Muscle layer of colon (tissue), 2 donors: ENCODE data around the gene GNAQ.

Experiments
- H3K27ac ChIP-seq: one replicate; pipeline ENCODE4 v1.7.0; 2013; ENCODE audit warnings: low read depth, mild to moderate bottlenecking, low read length, moderate library complexity
- H3K27me3 ChIP-seq, 2 donors: one replicate each; pipeline ENCODE4 v1.7.0; 2013; ENCODE audit warnings: low read length in 2 of 2, mild to moderate bottlenecking in 2 of 2; ENCODE audit not compliant: insufficient read depth in 2 of 2, control insufficient read depth in 1 of 2
- H3K36me3 ChIP-seq: one replicate; pipeline ENCODE4 v1.7.0; 2013; ENCODE audit warnings: mild to moderate bottlenecking, low read length; ENCODE audit not compliant: insufficient read depth
- H3K4me1 ChIP-seq: one replicate; pipeline ENCODE4 v1.7.0; 2013; ENCODE audit warnings: mild to moderate bottlenecking, low read length; ENCODE audit not compliant: insufficient read depth
- H3K4me3 ChIP-seq, 2 donors: one replicate each; pipeline ENCODE4 v1.7.0; 2013; ENCODE audit warnings: low read length in 2 of 2, low read depth in 1 of 2, mild to moderate bottlenecking in 1 of 2, moderate library complexity in 1 of 2
- H3K9ac ChIP-seq: one replicate; pipeline ENCODE4 v1.7.0; 2013; ENCODE audit warnings: low read length
- H3K9me3 ChIP-seq: one replicate; pipeline ENCODE4 v1.7.0; 2013; ENCODE audit warnings: mild to moderate bottlenecking, low read length
- donor health status: abdominal sarcoma.
- donor health status: Adenocarcinoma of cecum.

Gene GNAQ

GRCh38 chr9:77982581-77983319 is 48.9 kb downstream of the GNAQ start:
- Histone ChIP-seq H3K27me3 (no peaks in the 10 kb centered on the region), H3K27ac (no peak overlapping the region), H3K4me3 (no peak overlapping the region), H3K4me1 (peaks cover 34% of the 10 kb centered on the region), H3K9ac (no peak overlapping the region), H3K36me3 (no peaks in the 10 kb centered on the region), H3K9me3 (no peaks in the 10 kb centered on the region)

- H3K27ac ChIP-seq = no peak overlapping the region
- peaks cover 42% of the 10 kb centered on the region for H3K4me1 ChIP-seq
- H3K9ac ChIP-seq = no peak overlapping the region
- no peaks in the 10 kb centered on the region for H3K36me3 ChIP-seq
- no peaks in the 10 kb centered on the region for H3K27me3 ChIP-seq
- H3K4me3 ChIP-seq = no peak overlapping the region
- H3K9me3 ChIP-seq = no peaks in the 10 kb centered on the region
Observed at GRCh38 chr9:77981907-77982306, 49.7 kb downstream of the GNAQ start.

GRCh38 chr9:77981332-77981731 is 50.3 kb downstream of the GNAQ start:
- H3K9ac ChIP-seq = no peak overlapping the region
- H3K27me3 ChIP-seq = no peaks in the 10 kb centered on the region
- H3K27ac ChIP-seq = no peak overlapping the region
- no peaks in the 10 kb centered on the region for H3K36me3 ChIP-seq
- H3K9me3 ChIP-seq = no peaks in the 10 kb centered on the region
- H3K4me3 ChIP-seq = no peak overlapping the region
- H3K4me1 ChIP-seq = peaks cover 46% of the 10 kb centered on the region

GRCh38 chr9:77980622-77981021 is 51.0 kb downstream of the GNAQ start:
- Histone ChIP-seq H3K27ac (no peak overlapping the region), H3K4me3 (no peak overlapping the region), H3K4me1 (peaks cover 44% of the 10 kb centered on the region), H3K9ac (no peak overlapping the region), H3K27me3 (no peaks in the 10 kb centered on the region), H3K36me3 (no peaks in the 10 kb centered on the region), H3K9me3 (no peaks in the 10 kb centered on the region)

GRCh38 chr9:77978086-77978781 is 53.4 kb downstream of the GNAQ start:
- Histone ChIP-seq H3K36me3 (no peaks in the 10 kb centered on the region), H3K4me3 (no peak overlapping the region), H3K9me3 (no peaks in the 10 kb centered on the region), H3K27ac (peak overlapping the region; percentile 2), H3K27me3 (no peaks in the 10 kb centered on the region), H3K4me1 (peaks cover 56% of the 10 kb centered on the region), H3K9ac (no peak overlapping the region)

GRCh38 chr9:77977210-77977611 is 54.4 kb downstream of the GNAQ start:
- H3K36me3 ChIP-seq = no peaks in the 10 kb centered on the region
- no peak overlapping the region for H3K27ac ChIP-seq
- H3K9me3 ChIP-seq = no peaks in the 10 kb centered on the region
- peaks cover 55% of the 10 kb centered on the region for H3K4me1 ChIP-seq
- no peak overlapping the region for H3K4me3 ChIP-seq
- H3K27me3 ChIP-seq = no peaks in the 10 kb centered on the region
- no peak overlapping the region for H3K9ac ChIP-seq

- H3K9me3 ChIP-seq = no peaks in the 10 kb centered on the region
- H3K4me1 ChIP-seq = peaks cover 40% of the 10 kb centered on the region
- no peak overlapping the region for H3K27ac ChIP-seq
- H3K4me3 ChIP-seq = no peak overlapping the region
- H3K27me3 ChIP-seq = no peaks in the 10 kb centered on the region
- H3K9ac ChIP-seq = no peak overlapping the region
- no peaks in the 10 kb centered on the region for H3K36me3 ChIP-seq
Observed at GRCh38 chr9:77975806-77976205, 55.8 kb downstream of the GNAQ start.

GRCh38 chr9:77975036-77975435 is 56.6 kb downstream of the GNAQ start:
- Histone ChIP-seq H3K9ac (no peak overlapping the region), H3K4me1 (peaks cover 33% of the 10 kb centered on the region), H3K27ac (no peak overlapping the region), H3K4me3 (no peak overlapping the region), H3K9me3 (no peaks in the 10 kb centered on the region), H3K36me3 (no peaks in the 10 kb centered on the region), H3K27me3 (no peaks in the 10 kb centered on the region)

GRCh38 chr9:77974434-77974833 is 57.2 kb downstream of the GNAQ start:
- H3K9ac ChIP-seq = no peak overlapping the region
- H3K27ac ChIP-seq = no peak overlapping the region
- no peak overlapping the region for H3K4me3 ChIP-seq
- H3K4me1 ChIP-seq = peaks cover 30% of the 10 kb centered on the region
- H3K9me3 ChIP-seq = no peaks in the 10 kb centered on the region
- no peaks in the 10 kb centered on the region for H3K36me3 ChIP-seq
- no peaks in the 10 kb centered on the region for H3K27me3 ChIP-seq

- Histone ChIP-seq H3K9me3 (no peaks in the 10 kb centered on the region), H3K4me1 (no peaks in the 10 kb centered on the region), H3K36me3 (no peaks in the 10 kb centered on the region), H3K9ac (no peak overlapping the region), H3K4me3 (no peak overlapping the region), H3K27ac (no peak overlapping the region), H3K27me3 (no peaks in the 10 kb centered on the region)
Observed at GRCh38 chr9:77969083-77969482, 62.5 kb downstream of the GNAQ start.

GRCh38 chr9:77968506-77968905 is 63.1 kb downstream of the GNAQ start:
- no peaks in the 10 kb centered on the region for H3K4me1 ChIP-seq
- H3K9ac ChIP-seq = no peak overlapping the region
- no peak overlapping the region for H3K27ac ChIP-seq
- H3K27me3 ChIP-seq = no peaks in the 10 kb centered on the region
- H3K9me3 ChIP-seq = no peaks in the 10 kb centered on the region
- no peaks in the 10 kb centered on the region for H3K36me3 ChIP-seq
- H3K4me3 ChIP-seq = no peak overlapping the region

GRCh38 chr9:77966718-77967117 is 64.9 kb downstream of the GNAQ start:
- Histone ChIP-seq H3K27ac (no peak overlapping the region), H3K9ac (no peak overlapping the region), H3K36me3 (no peaks in the 10 kb centered on the region), H3K27me3 (no peaks in the 10 kb centered on the region), H3K4me3 (no peak overlapping the region), H3K4me1 (peaks cover 2% of the 10 kb centered on the region), H3K9me3 (no peaks in the 10 kb centered on the region)
